Activated naive CD4-positive, alpha-beta T cell (primary cell): Measurements from ENCODE around the gene TSC1.
"Not testable (repeated sequence)": the region's sequence is repeated elsewhere in the genome, so short reads cannot be mapped to it uniquely, and the experiment has no call there.

Experiments
- DNase-seq, 4 experiments: peaks; one replicate each; lab custom pipeline; 2025; lab: John Stamatoyannopoulos, UW

Gene TSC1

DNA sequence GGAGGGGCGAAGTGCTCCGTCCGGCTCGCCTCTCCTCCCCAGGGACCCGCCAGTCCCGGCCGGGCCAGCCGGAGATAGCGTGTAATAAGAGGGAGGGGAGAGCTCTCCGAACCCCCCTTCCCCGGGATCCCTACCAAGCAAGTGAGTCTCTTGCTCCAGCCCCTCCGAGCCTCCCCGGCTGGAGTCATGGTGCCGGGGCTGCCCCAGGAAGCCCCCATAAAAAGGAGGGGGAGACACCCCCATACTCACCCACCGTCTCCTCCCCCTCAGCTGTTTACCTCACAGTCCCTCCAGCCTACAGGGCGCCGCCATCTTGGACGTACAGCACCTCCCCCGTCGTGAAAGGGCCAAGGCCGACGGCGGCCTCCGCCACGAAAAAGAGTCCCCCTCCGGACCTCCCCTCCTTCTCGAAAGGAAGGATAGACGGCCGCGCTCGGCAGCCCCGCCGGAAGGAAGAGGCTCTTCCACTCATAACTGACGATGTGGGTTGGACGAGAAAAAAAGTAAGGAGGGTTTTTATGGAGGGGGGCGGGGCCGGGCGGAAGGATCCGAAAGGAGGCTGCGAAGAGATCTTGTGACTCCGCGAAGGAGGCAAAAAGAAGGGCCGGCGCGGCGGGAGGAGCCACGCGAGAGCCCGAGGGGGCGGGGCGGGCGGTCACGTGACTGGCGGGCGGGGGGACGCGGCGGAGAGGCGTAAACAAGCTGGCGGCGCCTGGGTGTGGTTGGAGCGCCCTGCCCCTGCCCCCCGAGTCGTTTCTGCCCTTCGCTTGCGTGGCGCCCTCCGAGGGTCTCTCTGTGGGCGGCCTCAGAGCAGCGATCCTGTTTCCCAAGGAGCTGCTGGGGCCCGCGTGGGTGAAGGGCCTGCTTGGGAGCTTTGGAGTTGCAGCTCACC is at the start of gene TSC1:
Gene TSC1 (minus strand): TSS at position 323 of the 892 bp plus-strand sequence. CDS start 15,744 bp downstream, outside the sequence.
- DNase-seq: peak; percentile 95 to 99 (median 98)

- DNase-seq: no peak
Observed at GRCh38 chr9:132993511-132993939, 49.1 kb upstream of the TSC1 start.

GRCh38 chr9:132991351-132992300 is 47.2 kb upstream of the TSC1 start:
- no peak for DNase-seq

DNA sequence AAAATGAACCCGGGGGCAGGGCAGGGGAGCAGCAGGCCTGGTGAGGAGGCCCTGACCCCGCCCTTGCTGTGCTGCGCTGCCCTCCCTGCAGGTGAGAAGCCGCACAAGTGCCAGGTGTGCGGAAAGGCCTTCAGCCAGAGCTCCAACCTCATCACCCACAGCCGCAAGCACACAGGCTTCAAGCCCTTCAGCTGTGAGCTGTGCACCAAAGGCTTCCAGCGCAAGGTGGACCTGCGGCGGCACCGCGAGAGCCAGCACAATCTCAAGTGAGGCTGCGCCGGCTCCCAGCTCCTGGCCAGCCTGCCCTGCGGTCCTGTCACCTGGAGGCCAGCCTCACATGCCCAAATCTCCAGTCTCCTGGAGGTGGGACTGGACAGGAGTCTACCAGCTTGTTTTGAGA is 46.4 kb upstream of the TSC1 start:
- DNase-seq: no peak

DNA sequence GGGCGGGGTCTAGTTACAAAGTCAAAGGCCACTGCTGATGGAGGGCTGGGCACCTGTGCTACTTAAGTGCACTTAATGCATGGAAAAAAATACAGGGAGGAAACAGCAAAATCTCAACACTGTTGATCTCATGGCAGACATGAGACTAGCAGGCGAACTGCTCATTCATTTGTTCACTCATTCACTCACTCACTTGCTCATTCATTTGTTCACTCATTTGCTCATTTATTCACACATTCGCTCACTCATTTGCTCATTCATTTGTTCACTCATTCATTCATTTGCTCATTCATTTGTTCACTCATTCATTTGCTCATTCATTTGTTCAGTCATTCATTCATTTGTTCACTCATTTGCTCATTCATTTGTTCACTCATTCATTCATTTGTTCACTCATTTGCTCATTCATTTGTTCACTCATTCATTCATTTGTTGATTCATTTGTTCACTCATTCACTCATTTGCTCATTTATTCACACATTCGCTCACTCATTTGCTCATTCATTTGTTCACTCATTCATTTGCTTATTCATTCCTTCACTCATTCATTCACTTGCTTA is 45.7 kb upstream of the TSC1 start:
- not testable (repeated sequence) for DNase-seq

- DNase-seq: no peak
Observed at GRCh38 chr9:132989414-132989996, 45.1 kb upstream of the TSC1 start.

DNA sequence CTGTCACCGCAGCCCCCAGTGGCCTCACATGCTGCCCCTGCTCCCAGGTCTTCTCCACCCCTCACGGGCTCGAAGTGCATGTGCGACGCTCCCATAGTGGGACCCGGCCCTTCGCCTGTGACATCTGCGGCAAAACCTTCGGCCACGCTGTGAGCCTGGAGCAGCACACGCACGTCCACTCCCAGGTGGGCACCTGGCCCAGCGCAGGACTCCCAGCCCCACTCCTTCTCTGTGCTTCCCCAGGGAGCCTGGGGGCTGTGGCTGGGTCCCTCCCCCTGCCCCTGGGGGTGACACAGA is 44.5 kb upstream of the TSC1 start:
- DNase-seq: no peak

GRCh38 chr9:132988244-132989013 is 44.0 kb upstream of the TSC1 start:
- no peak for DNase-seq

- no peak for DNase-seq
Observed at GRCh38 chr9:132986640-132987620, 42.5 kb upstream of the TSC1 start.

GRCh38 chr9:132986114-132986513 is 41.7 kb upstream of the TSC1 start:
- DNase-seq: no peak

- DNase-seq: no peak
Observed at GRCh38 chr9:132985489-132985888, 41.1 kb upstream of the TSC1 start.

DNA sequence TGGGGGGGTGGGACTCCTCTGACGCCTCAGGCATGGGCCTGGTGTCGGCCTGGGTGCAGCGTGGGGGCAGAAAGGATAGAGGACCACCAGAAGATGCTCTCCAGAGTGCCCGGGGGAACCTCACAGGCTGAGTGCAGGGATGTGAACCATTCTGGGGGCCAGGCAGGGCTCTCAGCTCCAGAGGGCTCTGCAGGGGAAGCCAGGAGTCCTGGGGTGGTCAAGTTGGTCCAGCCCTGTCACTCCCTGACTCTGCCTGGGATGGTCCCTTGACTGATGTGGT is 40.6 kb upstream of the TSC1 start:
- no peak for DNase-seq

DNA sequence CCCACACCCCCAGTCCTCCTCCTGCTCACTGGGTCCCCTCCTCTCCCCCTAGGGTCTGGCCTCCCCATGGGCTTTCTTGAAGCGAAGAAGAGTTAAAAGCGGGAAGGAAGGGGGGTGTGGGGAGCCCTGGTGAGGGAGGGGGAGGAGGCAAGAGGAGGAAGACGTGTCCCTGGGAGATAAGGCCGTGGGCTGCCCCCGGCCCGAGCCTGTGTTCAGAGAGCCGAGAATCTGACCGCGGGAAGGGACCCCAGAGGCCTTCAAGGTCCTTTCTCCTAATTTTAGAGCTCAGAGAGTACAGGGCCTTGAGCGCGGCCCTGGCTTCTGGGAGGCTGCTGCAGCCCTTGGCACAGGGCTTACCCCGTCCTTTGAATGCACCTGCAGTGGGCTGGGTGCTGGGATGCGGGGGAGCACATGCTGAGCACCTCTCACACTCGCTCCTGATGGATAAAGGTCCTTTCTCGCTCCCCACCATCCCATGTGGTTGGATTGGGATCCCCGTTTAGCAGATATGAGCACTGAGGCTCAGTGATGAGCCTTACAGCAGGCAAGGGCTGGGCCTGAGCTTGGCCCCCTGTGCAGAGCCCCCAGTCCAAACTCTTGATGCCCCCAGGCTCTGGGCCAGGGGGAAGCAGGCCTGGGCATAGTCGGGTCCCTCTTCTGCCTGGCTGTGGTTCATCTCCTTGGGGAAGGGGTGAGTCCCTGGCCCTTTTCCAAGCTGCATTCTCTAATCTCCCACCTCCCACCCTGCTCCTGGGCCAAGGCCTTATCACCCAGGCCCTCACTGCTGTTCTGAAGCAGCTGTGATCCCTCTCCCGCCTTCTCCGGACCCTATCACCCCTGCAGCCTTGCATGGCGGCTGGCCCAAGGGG is 40.0 kb upstream of the TSC1 start:
- DNase-seq: no peak

DNA sequence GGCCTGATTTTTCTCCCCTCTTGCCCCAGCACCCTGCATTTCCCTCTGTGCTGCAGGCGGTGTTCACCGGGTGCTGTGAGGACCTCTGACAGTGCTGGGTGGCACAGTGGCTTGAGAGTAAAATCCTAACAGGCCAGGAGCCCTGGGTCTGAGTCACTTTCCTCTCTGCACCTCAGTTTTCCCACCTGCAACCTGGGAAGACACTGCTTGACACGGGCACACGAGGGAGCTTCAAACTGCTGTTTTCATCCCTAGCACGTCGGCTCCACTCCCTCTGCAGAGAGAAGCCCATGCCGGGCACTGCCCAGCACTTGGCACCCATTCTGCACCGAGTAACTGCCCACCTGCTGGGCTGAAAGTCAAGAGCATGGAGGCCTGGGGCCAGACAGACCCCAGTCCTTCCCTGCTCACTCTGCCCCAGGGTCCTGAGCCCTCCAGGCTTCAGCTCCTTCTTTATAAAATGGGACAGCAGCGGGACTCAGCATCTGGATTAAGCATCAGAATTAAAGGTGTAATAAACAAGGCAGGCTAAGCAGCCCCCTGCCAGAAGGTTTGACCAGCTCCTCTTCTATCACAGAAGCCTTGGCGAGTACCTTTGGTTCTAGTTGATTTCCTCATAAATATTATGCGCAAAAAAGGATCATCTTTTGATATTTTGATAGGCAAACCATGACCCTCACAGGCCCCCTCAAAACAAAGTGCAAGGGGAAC is 39.2 kb upstream of the TSC1 start:
- DNase-seq: no peak

GRCh38 chr9:132982458-132982857 is 38.0 kb upstream of the TSC1 start:
- no peak for DNase-seq

GRCh38 chr9:132980157-132980556 is 35.7 kb upstream of the TSC1 start:
- no peak for DNase-seq

DNA sequence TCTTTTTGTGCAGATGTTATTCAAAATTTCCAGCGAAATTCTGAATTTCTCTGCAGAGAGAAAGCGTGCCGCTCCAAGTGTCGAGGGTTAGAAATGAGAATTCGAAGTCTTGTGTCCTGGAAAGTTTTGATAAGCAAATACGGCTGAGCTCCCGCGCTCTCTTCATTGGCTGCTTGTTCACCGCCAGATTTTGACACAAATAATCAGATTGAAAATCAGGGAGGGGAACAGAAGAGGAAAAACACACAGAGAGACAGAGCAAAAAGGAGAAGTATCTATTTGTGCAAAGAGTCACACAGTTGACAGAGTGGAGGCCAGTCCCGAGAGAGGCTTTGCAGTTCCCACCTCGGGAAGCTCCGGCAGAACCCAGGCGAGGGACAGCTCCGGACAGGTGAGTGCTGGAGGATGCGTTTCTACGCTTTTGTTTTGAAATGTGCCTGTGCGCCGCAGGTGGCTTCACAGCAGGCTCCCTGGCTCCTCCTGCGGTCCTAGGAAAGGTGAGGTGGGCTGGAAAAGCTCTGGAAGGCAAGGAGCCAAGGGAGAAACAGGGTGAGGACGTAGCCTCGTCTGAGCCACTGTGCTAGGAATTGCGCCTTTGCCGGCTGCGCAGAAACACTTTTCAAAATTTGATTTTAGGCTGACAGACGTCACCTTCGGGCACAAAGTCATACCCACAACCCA is 34.2 kb upstream of the TSC1 start, which contains the start of gene GFI1B:
Gene GFI1B (plus strand): TSS at position 244 of the 681 bp plus-strand sequence. CDS start 7,985 bp downstream, outside the sequence.
- DNase-seq: no peak

- DNase-seq: no peak
Observed at GRCh38 chr9:132978112-132978450, 33.7 kb upstream of the TSC1 start.
